ENCODE measurements around the gene NEAT1. TPM values are rescaled to one million over a fixed set of nuclear protein-coding genes. Genes with fewer than 3 reads are reported as not detected.

The NEAT1 gene
- total and polyA plus RNA-seq, 9 of the 15 experiments (the other 6 are each of a cell fraction or from before 2014, with no cell fraction given): 20.1 to 389 (median 62.8) TPM

DNA sequence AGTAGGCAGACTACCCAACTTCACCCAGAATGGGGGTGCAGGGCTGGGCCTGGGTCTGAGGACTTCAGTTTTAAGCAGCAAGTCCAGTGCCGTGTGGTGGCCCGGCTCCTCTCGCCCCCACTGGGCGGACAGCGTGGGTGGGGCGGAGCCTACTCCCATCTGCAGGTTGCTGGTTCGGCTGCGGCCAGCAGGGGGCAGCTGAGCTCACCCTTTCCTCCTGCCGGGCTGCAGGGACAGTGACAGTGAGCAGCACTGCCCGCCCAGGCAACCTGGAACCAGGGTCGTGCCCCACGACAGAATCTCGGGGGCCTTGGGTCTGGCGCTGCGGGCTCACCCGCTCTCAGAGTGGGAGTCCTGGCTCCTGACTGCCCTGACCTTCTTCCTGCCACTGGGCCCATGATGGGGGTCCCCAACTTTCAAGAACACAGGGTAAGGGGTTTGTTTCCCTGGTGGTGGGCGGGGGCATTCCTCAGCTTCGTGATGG lies 6.2 kb upstream of the NEAT1 start (continued):
- TF ChIP-seq, protein P1, sequence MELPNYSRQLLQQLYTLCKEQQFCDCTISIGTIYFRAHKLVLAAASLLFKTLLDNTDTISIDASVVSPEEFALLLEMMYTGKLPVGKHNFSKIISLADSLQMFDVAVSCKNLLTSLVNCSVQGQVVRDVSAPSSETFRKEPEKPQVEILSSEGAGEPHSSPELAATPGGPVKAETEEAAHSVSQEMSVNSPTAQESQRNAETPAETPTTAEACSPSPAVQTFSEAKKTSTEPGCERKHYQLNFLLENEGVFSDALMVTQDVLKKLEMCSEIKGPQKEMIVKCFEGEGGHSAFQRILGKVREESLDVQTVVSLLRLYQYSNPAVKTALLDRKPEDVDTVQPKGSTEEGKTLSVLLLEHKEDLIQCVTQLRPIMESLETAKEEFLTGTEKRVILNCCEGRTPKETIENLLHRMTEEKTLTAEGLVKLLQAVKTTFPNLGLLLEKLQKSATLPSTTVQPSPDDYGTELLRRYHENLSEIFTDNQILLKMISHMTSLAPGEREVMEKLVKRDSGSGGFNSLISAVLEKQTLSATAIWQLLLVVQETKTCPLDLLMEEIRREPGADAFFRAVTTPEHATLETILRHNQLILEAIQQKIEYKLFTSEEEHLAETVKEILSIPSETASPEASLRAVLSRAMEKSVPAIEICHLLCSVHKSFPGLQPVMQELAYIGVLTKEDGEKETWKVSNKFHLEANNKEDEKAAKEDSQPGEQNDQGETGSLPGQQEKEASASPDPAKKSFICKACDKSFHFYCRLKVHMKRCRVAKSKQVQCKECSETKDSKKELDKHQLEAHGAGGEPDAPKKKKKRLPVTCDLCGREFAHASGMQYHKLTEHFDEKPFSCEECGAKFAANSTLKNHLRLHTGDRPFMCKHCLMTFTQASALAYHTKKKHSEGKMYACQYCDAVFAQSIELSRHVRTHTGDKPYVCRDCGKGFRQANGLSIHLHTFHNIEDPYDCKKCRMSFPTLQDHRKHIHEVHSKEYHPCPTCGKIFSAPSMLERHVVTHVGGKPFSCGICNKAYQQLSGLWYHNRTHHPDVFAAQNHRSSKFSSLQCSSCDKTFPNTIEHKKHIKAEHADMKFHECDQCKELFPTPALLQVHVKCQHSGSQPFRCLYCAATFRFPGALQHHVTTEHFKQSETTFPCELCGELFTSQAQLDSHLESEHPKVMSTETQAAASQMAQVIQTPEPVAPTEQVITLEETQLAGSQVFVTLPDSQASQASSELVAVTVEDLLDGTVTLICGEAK (IDR thresholded peaks at IDR 0.05): peak; percentile 18; the same call in 1 of the 2 replicates
- TF ChIP-seq, protein P1 (CRISPR knock-in tag; IDR thresholded peaks at IDR 0.05): no peak
- TF ChIP-seq HDAC1 (IDR thresholded peaks at IDR 0.05): peak in 1 of 2 experiments; percentile 46; a peak in 1 of 4 replicates
- 0 out of 2 replicates have a peak, but pooled peaks have one; percentile 46 for TF ChIP-seq E2F3 (CRISPR knock-in tag; IDR thresholded peaks at IDR 0.05)
- TF ChIP-seq RCOR1 (IDR thresholded peaks at IDR 0.05; ENCODE audit: borderline replicate concordance in 1 of 2, low read depth in 2 of 2, low read length in 2 of 2): peak in 1 of 2 experiments; percentile 57; a peak in 1 of 4 replicates
- TF ChIP-seq ARID2 (IDR thresholded peaks at IDR 0.05): peak; percentile 84
- no peak for TF ChIP-seq FOXA1 (IDR thresholded peaks at IDR 0.05; ENCODE audit: borderline replicate concordance)
- TF ChIP-seq, protein P2, sequence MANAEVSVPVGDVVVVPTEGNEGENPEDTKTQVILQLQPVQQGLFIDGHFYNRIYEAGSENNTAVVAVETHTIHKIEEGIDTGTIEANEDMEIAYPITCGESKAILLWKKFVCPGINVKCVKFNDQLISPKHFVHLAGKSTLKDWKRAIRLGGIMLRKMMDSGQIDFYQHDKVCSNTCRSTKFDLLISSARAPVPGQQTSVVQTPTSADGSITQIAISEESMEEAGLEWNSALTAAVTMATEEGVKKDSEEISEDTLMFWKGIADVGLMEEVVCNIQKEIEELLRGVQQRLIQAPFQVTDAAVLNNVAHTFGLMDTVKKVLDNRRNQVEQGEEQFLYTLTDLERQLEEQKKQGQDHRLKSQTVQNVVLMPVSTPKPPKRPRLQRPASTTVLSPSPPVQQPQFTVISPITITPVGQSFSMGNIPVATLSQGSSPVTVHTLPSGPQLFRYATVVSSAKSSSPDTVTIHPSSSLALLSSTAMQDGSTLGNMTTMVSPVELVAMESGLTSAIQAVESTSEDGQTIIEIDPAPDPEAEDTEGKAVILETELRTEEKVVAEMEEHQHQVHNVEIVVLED (CRISPR knock-in tag; IDR thresholded peaks at IDR 0.05): peak; percentile 51
- TF ChIP-seq, protein P3, sequence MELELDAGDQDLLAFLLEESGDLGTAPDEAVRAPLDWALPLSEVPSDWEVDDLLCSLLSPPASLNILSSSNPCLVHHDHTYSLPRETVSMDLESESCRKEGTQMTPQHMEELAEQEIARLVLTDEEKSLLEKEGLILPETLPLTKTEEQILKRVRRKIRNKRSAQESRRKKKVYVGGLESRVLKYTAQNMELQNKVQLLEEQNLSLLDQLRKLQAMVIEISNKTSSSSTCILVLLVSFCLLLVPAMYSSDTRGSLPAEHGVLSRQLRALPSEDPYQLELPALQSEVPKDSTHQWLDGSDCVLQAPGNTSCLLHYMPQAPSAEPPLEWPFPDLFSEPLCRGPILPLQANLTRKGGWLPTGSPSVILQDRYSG (tag; conservative IDR thresholded peaks at IDR 0.05; ENCODE audit: low read depth): 0 out of 2 replicates have a peak, but pooled peaks have one; percentile 25
- TF ChIP-seq FOS (IDR thresholded peaks at IDR 0.05; ENCODE audit: extremely low read depth, insufficient read length): no peak
- TF ChIP-seq, protein P4, sequence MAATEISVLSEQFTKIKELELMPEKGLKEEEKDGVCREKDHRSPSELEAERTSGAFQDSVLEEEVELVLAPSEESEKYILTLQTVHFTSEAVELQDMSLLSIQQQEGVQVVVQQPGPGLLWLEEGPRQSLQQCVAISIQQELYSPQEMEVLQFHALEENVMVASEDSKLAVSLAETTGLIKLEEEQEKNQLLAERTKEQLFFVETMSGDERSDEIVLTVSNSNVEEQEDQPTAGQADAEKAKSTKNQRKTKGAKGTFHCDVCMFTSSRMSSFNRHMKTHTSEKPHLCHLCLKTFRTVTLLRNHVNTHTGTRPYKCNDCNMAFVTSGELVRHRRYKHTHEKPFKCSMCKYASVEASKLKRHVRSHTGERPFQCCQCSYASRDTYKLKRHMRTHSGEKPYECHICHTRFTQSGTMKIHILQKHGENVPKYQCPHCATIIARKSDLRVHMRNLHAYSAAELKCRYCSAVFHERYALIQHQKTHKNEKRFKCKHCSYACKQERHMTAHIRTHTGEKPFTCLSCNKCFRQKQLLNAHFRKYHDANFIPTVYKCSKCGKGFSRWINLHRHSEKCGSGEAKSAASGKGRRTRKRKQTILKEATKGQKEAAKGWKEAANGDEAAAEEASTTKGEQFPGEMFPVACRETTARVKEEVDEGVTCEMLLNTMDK (IDR thresholded peaks at IDR 0.05; ENCODE audit: borderline replicate concordance, insufficient read depth, low read depth, low read length, poor library complexity, severe bottlenecking): peak; percentile 12

Data from K562 (cell line).